Measurements from ENCODE around the gene UGT1A4. TPM values are rescaled to one million over a fixed set of nuclear protein-coding genes. Genes with fewer than 3 reads are reported as not detected.

Gene UGT1A4
- total RNA-seq, 1 experiment from 2014 or later: 6.1 TPM

- intact Hi-C loops (cut with micrococcal nuclease; ENCODE audit: unreplicated experiment): no loop called here
- Mint-ChIP-seq H3K27ac (ENCODE audit: unreplicated experiment) (no peak overlapping the region), H3K9me3 (ENCODE audit: low read depth, unreplicated experiment) (no peaks in the 10 kb centered on the region), H3K4me3 (ENCODE audit: low read depth, unreplicated experiment) (no peak overlapping the region), H3K36me3 (ENCODE audit: insufficient read depth, unreplicated experiment) (no peaks in the 10 kb centered on the region), H3K27me3 (ENCODE audit: unreplicated experiment) (no peaks in the 10 kb centered on the region), H3K4me1 (ENCODE audit: low read depth, unreplicated experiment) (peaks cover 14% of the 10 kb centered on the region)
- no peak for TF ChIP-seq CTCF (IDR thresholded peaks at IDR 0.05; ENCODE audit: unreplicated experiment)
- BruUV-seq (replicated peaks): no TSS peak
- CTCF ChIA-PET: no interaction called here
- DNase-seq: no peak
Observed at GRCh38 chr2:233799716-233800115, 81.2 kb downstream of the UGT1A4 start.

GRCh38 chr2:233800208-233800607 is 81.7 kb downstream of the UGT1A4 start:
- intact Hi-C loops (cut with micrococcal nuclease; ENCODE audit: unreplicated experiment): no loop called here
- Mint-ChIP-seq H3K9me3 (ENCODE audit: low read depth, unreplicated experiment) (no peaks in the 10 kb centered on the region), H3K36me3 (ENCODE audit: insufficient read depth, unreplicated experiment) (no peaks in the 10 kb centered on the region), H3K27me3 (ENCODE audit: unreplicated experiment) (no peaks in the 10 kb centered on the region), H3K4me1 (ENCODE audit: low read depth, unreplicated experiment) (peaks cover 14% of the 10 kb centered on the region), H3K4me3 (ENCODE audit: low read depth, unreplicated experiment) (no peak overlapping the region), H3K27ac (ENCODE audit: unreplicated experiment) (no peak overlapping the region)
- no peak for DNase-seq
- no TSS peak for BruUV-seq (replicated peaks)
- TF ChIP-seq CTCF (IDR thresholded peaks at IDR 0.05; ENCODE audit: unreplicated experiment): no peak
- CTCF ChIA-PET: no interaction called here

GRCh38 chr2:233801357-233802131 is 83.0 kb downstream of the UGT1A4 start:
- Mint-ChIP-seq H3K9me3 (ENCODE audit: low read depth, unreplicated experiment) (no peaks in the 10 kb centered on the region), H3K27me3 (ENCODE audit: unreplicated experiment) (no peaks in the 10 kb centered on the region), H3K4me1 (ENCODE audit: low read depth, unreplicated experiment) (peaks cover 14% of the 10 kb centered on the region), H3K27ac (ENCODE audit: unreplicated experiment) (no peak overlapping the region), H3K4me3 (ENCODE audit: low read depth, unreplicated experiment) (no peak overlapping the region), H3K36me3 (ENCODE audit: insufficient read depth, unreplicated experiment) (no peaks in the 10 kb centered on the region)
- TF ChIP-seq CTCF (IDR thresholded peaks at IDR 0.05; ENCODE audit: unreplicated experiment): no peak
- CTCF ChIA-PET: no interaction called here
- no TSS peak for BruUV-seq (replicated peaks)
- intact Hi-C loops (cut with micrococcal nuclease; ENCODE audit: unreplicated experiment): no loop called here
- DNase-seq: peak; percentile 45

GRCh38 chr2:233802132-233802815 is 83.7 kb downstream of the UGT1A4 start:
- no peak for TF ChIP-seq CTCF (IDR thresholded peaks at IDR 0.05; ENCODE audit: unreplicated experiment)
- Mint-ChIP-seq H3K4me3 (ENCODE audit: low read depth, unreplicated experiment) (no peak overlapping the region), H3K27ac (ENCODE audit: unreplicated experiment) (no peak overlapping the region), H3K27me3 (ENCODE audit: unreplicated experiment) (no peaks in the 10 kb centered on the region), H3K36me3 (ENCODE audit: insufficient read depth, unreplicated experiment) (no peaks in the 10 kb centered on the region), H3K9me3 (ENCODE audit: low read depth, unreplicated experiment) (no peaks in the 10 kb centered on the region), H3K4me1 (ENCODE audit: low read depth, unreplicated experiment) (peaks cover 14% of the 10 kb centered on the region)
- intact Hi-C loops (cut with micrococcal nuclease; ENCODE audit: unreplicated experiment): no loop called here
- no TSS peak for BruUV-seq (replicated peaks)
- CTCF ChIA-PET: no interaction called here
- no peak for DNase-seq

All from Calu3 (cell line).